Breast epithelium (tissue), 3 donors: ENCODE results near the gene YIPF6.
"Not testable (repeated sequence)": the region's sequence is repeated elsewhere in the genome, so short reads cannot be mapped to it uniquely, and the experiment has no call there.

Experiments used
- CTCF ChIP-seq, 3 donors: fragments of 450-650 bp; IDR thresholded peaks; one replicate each; pipeline ENCODE4 v1.5.1; 2016 to 2017; ENCODE audit warnings: antibody characterized with exemption in 3 of 3, mild to moderate bottlenecking in 3 of 3, moderate library complexity in 3 of 3
- POLR2A ChIP-seq: fragments of 450-650 bp; IDR thresholded peaks from one replicate; pipeline ENCODE4 v1.6.1; 2016; ENCODE audit warnings: antibody characterized with exemption, mild to moderate bottlenecking, moderate library complexity

GRCh38 chrX:68557126-68557525, 58.3 kb downstream of the YIPF6 start:
- TF ChIP-seq CTCF (IDR thresholded peaks at IDR 0.05); POLR2A: not testable (repeated sequence)
